Colonic mucosa (tissue), 4 donors: Measurements from ENCODE around the gene CHD6. TPM values are rescaled to one million over a fixed set of nuclear protein-coding genes. Genes with fewer than 3 reads are reported as not detected.

Source experiments
- DNase-seq: peaks from one replicate; pipeline ENCODE4 v3.0.0-alpha.2; 2020
- H3K27ac ChIP-seq: fragments of 200-600 bp; one replicate; pipeline ENCODE4 v1.8.0; 2021
- H3K27me3 ChIP-seq: fragments of 200-600 bp; one replicate; pipeline ENCODE4 v1.8.0; 2021
- H3K36me3 ChIP-seq: fragments of 200-600 bp; one replicate; pipeline ENCODE4 v1.8.0; 2021
- H3K4me1 ChIP-seq: fragments of 200-600 bp; one replicate; pipeline ENCODE4 v1.8.0; 2021; ENCODE audit warnings: mild to moderate bottlenecking
- H3K4me3 ChIP-seq: fragments of 200-600 bp; one replicate; pipeline ENCODE4 v1.8.0; 2021
- H3K9ac ChIP-seq, 2 donors: one replicate each; pipeline ENCODE4 v1.7.0; 2013; ENCODE audit warnings: control low read depth in 2 of 2, low read depth in 2 of 2, low read length in 2 of 2
- H3K9me3 ChIP-seq: fragments of 200-600 bp; one replicate; pipeline ENCODE4 v1.8.0; 2021
- intact Hi-C: fragments of 100-400 bp; cut with DNase I; formaldehyde crosslinking; loops from one replicate; pipeline ENCODE4 v1.14.1; 2022
- total RNA-seq, 2 donors: library from RNA; stranded (reverse); fragmentation: NEBNext Ultra II Directional in 1 of 2; extraction: Animal tissue kit (Norgen Biotek cat#: 25700) in 1 of 2; gene quantifications; one replicate each; pipeline ENCODE4 v1.2.1, GENCODE V29; 2021
- TF ChIP-seq, protein P1 (sequence below): fragments of 200-600 bp; IDR thresholded peaks from one replicate; pipeline ENCODE4 v1.8.0; 2022; ENCODE audit warnings: antibody characterized with exemption, mild to moderate bottlenecking
- donor health status: healthy.
- donor health status: DM: no; HTN: no; CAD: no.
- donor health status: DM: no; HTN: no; CAD: no.

Gene CHD6
- total RNA-seq, 2 donors from 2014 or later = 18.9 to 27.2 TPM

DNA sequence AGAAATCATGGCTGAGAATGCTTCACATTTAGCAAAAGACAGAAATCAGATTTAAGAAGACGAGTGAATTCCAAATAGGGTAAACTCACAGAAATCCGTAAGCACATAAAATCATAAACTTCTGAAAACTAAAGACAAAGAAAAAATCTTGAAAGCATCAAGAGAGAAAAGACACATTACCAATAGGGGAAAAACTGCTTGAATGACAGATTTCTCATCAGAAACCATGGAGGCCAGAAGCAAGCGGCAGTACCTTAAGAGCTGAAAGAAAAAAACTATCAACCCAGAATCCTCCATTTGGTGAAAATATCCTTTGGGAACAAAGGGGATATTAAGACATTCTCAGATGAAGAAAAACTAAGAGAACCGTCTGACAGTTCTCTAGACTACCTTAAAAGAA is 185.0 kb downstream of the CHD6 start:
- no peak for DNase-seq
- Histone ChIP-seq H3K27me3 (no peaks in the 10 kb centered on the region), H3K9ac (no peak overlapping the region), H3K36me3 (no peaks in the 10 kb centered on the region), H3K9me3 (no peaks in the 10 kb centered on the region), H3K4me1 (no peaks in the 10 kb centered on the region), H3K4me3 (no peak overlapping the region), H3K27ac (no peak overlapping the region)
- TF ChIP-seq, protein P1, sequence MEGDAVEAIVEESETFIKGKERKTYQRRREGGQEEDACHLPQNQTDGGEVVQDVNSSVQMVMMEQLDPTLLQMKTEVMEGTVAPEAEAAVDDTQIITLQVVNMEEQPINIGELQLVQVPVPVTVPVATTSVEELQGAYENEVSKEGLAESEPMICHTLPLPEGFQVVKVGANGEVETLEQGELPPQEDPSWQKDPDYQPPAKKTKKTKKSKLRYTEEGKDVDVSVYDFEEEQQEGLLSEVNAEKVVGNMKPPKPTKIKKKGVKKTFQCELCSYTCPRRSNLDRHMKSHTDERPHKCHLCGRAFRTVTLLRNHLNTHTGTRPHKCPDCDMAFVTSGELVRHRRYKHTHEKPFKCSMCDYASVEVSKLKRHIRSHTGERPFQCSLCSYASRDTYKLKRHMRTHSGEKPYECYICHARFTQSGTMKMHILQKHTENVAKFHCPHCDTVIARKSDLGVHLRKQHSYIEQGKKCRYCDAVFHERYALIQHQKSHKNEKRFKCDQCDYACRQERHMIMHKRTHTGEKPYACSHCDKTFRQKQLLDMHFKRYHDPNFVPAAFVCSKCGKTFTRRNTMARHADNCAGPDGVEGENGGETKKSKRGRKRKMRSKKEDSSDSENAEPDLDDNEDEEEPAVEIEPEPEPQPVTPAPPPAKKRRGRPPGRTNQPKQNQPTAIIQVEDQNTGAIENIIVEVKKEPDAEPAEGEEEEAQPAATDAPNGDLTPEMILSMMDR = no peak
- intact Hi-C loops = no loop called here

DNA sequence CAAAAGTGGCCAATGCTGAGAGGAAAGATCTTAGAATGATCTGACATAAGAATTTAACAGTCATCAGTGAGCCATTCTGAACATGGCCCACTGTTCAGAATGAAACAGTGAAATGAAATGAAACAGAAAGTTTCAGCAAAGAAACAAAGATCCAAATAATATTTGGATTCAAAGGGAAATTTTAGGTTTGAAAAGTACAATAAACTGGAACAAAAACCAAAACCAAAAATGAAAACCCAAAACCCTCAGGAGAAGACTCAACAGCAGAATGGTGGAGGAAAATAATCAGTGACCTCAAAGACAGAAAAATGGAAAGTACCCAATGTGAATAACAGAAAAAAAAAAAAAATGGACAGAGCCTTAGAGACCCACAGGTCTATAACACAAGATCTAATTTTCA is 185.4 kb downstream of the CHD6 start:
- no peak overlapping the region for H3K4me3 ChIP-seq
- no peak overlapping the region for H3K9ac ChIP-seq
- TF ChIP-seq, protein P1 = no peak
- no peaks in the 10 kb centered on the region for H3K27me3 ChIP-seq
- no peak for DNase-seq
- H3K36me3 ChIP-seq = no peaks in the 10 kb centered on the region
- intact Hi-C loops = no loop called here
- no peak overlapping the region for H3K27ac ChIP-seq
- H3K9me3 ChIP-seq = no peaks in the 10 kb centered on the region
- no peaks in the 10 kb centered on the region for H3K4me1 ChIP-seq

- Histone ChIP-seq H3K9me3 (no peaks in the 10 kb centered on the region), H3K9ac (no peak overlapping the region), H3K4me1 (no peaks in the 10 kb centered on the region), H3K27ac (no peak overlapping the region), H3K27me3 (no peaks in the 10 kb centered on the region), H3K4me3 (no peak overlapping the region), H3K36me3 (no peaks in the 10 kb centered on the region)
- intact Hi-C loops = no loop called here
- TF ChIP-seq, protein P1 = no peak
- DNase-seq = no peak
Measured at GRCh38 chr20:41428285-41428684, 189.9 kb downstream of the CHD6 start.

DNA sequence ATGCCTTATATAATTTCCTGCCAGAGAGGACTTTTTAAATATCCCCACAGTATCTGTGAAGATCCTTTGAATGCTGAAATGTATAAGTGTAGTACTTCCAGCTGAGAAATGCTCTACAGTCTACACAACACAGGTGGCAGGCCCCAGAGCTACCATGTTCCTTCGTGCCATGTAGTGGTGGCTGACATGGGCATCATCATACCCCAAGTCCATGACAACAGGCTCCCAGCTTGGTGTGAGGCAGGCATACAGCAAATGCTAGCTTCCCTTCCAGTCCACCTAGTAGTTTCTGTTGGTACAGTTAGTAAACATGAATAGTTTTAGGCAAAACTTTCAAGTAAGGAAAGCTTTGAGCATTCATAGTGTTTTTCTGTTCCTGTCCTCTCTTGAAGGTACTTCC is 190.3 kb downstream of the CHD6 start:
- no peak for DNase-seq
- TF ChIP-seq, protein P1 = no peak
- Histone ChIP-seq H3K4me1 (no peaks in the 10 kb centered on the region), H3K4me3 (no peak overlapping the region), H3K36me3 (peaks cover 1% of the 10 kb centered on the region), H3K9ac (no peak overlapping the region), H3K9me3 (no peaks in the 10 kb centered on the region), H3K27me3 (no peaks in the 10 kb centered on the region), H3K27ac (no peak overlapping the region)
- intact Hi-C loops = no loop called here

- H3K36me3 ChIP-seq = peaks cover 7% of the 10 kb centered on the region
- no peak for DNase-seq
- no peak overlapping the region for H3K27ac ChIP-seq
- TF ChIP-seq, protein P1 = no peak
- no peak overlapping the region for H3K4me3 ChIP-seq
- no peaks in the 10 kb centered on the region for H3K27me3 ChIP-seq
- no peak overlapping the region for H3K9ac ChIP-seq
- no peaks in the 10 kb centered on the region for H3K4me1 ChIP-seq
- intact Hi-C loops = no loop called here
- no peaks in the 10 kb centered on the region for H3K9me3 ChIP-seq
Measured at GRCh38 chr20:41426976-41427375, 191.2 kb downstream of the CHD6 start.
